Dermis microvascular lymphatic vessel endothelial cell (primary cell): ENCODE results near the gene DNAJB12. TPM values are rescaled to one million over a fixed set of nuclear protein-coding genes. Genes with fewer than 3 reads are reported as not detected.
"Not testable (repeated sequence)": the region's sequence is repeated elsewhere in the genome, so short reads cannot be mapped to it uniquely, and the experiment has no call there.

Source experiments
- DNase-seq, 2 donors: peaks; one replicate each; pipeline versions ENCODE4 v3.0.0 to v3.0.0-alpha.2; 2010; ENCODE audit warnings: low read depth in 2 of 2
- total RNA-seq: library from RNA; depleted of rRNA; stranded (reverse); fragments of >200 nt; gene quantifications from 2 replicates; pipeline ENCODE4 v1.2.1, GENCODE V29; 2014

DNAJB12 gene
- total RNA-seq, 1 donor from 2014 or later, result 16.8 TPM

- DNase-seq, result peak in 1 of 2 donors; percentile 31
Measured at GRCh38 chr10:72353965-72354355, 759 bp downstream of the DNAJB12 start.

- DNase-seq, result peak in 1 of 2 donors; percentile 48
Measured at GRCh38 chr10:72353028-72353964, 1.4 kb downstream of the DNAJB12 start.

GRCh38 chr10:72351479-72351878, 3.2 kb downstream of the DNAJB12 start:
- no peak for DNase-seq

GRCh38 chr10:72349438-72349837, 5.3 kb downstream of the DNAJB12 start:
- DNase-seq, result no peak

- no peak for DNase-seq
Measured at GRCh38 chr10:72348282-72348681, 6.4 kb downstream of the DNAJB12 start.

- DNase-seq, result not testable (repeated sequence)
Measured at GRCh38 chr10:72346117-72346516, 8.6 kb downstream of the DNAJB12 start.

- DNase-seq, result no peak
Measured at GRCh38 chr10:72344932-72345331, 9.8 kb downstream of the DNAJB12 start.

- peak in 1 of 2 donors; percentile 44 for DNase-seq
Measured at GRCh38 chr10:72342911-72343310, 11.8 kb downstream of the DNAJB12 start.

GRCh38 chr10:72340510-72341261, 14.0 kb downstream of the DNAJB12 start:
- peak in 1 of 2 donors; percentile 61 for DNase-seq

- peak in 1 of 2 donors; percentile 34 for DNase-seq
Measured at GRCh38 chr10:72338180-72338579, 16.5 kb downstream of the DNAJB12 start.

- DNase-seq, result no peak
Measured at GRCh38 chr10:72337722-72338121, 17.0 kb downstream of the DNAJB12 start.

- DNase-seq, result peak in 1 of 2 donors; percentile 74
Measured at GRCh38 chr10:72337039-72337629, 17.6 kb downstream of the DNAJB12 start.

- DNase-seq, result no peak
Measured at GRCh38 chr10:72336259-72337038, 18.3 kb downstream of the DNAJB12 start.

- DNase-seq, result peak in 1 of 2 donors; percentile 61
Measured at GRCh38 chr10:72335394-72336258, 19.1 kb downstream of the DNAJB12 start.

GRCh38 chr10:72334825-72335393, 19.8 kb downstream of the DNAJB12 start:
- peak in 1 of 2 donors; percentile 86 for DNase-seq

GRCh38 chr10:72334196-72334824, 20.4 kb downstream of the DNAJB12 start:
- peak in 1 of 2 donors; percentile 43 for DNase-seq

GRCh38 chr10:72333112-72334015, 21.4 kb downstream of the DNAJB12 start:
- DNase-seq, result peak in 1 of 2 donors; percentile 44

- DNase-seq, result no peak
Measured at GRCh38 chr10:72332423-72333111, 22.2 kb downstream of the DNAJB12 start.
